Liver (tissue), 9 donors: ENCODE results near the gene SPAG16. TPM values are rescaled to one million over a fixed set of nuclear protein-coding genes. Genes with fewer than 3 reads are reported as not detected.

Experiments
- DNase-seq: peaks from one replicate; pipeline ENCODE4 v3.0.0-alpha.2; 2017; ENCODE audit warnings: low spot score
- H3K27ac ChIP-seq, 2 donors: one replicate each; pipeline ENCODE4 v1.7.0; 2013; ENCODE audit warnings: inconsistent platforms in 2 of 2, low read length in 2 of 2, control low read depth in 1 of 2, low read depth in 1 of 2, mild to moderate bottlenecking in 1 of 2
- H3K27me3 ChIP-seq, 4 donors: one replicate each; pipeline versions ENCODE4 v1.6.1 to v1.7.0; 2013; ENCODE audit warnings: low read length in 3 of 4, inconsistent platforms in 1 of 4, mild to moderate bottlenecking in 1 of 4, moderate library complexity in 1 of 4; ENCODE audit not compliant: control insufficient read depth in 4 of 4, insufficient read depth in 4 of 4
- H3K36me3 ChIP-seq, 4 donors: one replicate each; pipeline versions ENCODE4 v1.6.1 to v1.7.0; 2013; ENCODE audit warnings: low read length in 3 of 4, mild to moderate bottlenecking in 3 of 4, low read depth in 1 of 4, moderate library complexity in 1 of 4; ENCODE audit not compliant: control insufficient read depth in 4 of 4, insufficient read depth in 3 of 4
- H3K4me1 ChIP-seq, 4 donors: one replicate each; pipeline versions ENCODE4 v1.6.1 to v1.7.0; 2013; ENCODE audit warnings: low read length in 3 of 4, mild to moderate bottlenecking in 3 of 4, moderate library complexity in 1 of 4; ENCODE audit not compliant: control insufficient read depth in 4 of 4, insufficient read depth in 4 of 4
- H3K4me3 ChIP-seq, 3 donors: one replicate each; pipeline versions ENCODE4 v1.6.1 to v1.7.0; 2013; ENCODE audit warnings: low read length in 3 of 3, control low read depth in 1 of 3, low read depth in 1 of 3, mild to moderate bottlenecking in 1 of 3
- H3K9ac ChIP-seq, 2 donors: one replicate each; pipeline ENCODE4 v1.7.0; 2013; ENCODE audit warnings: low read length in 2 of 2, mild to moderate bottlenecking in 2 of 2, moderate library complexity in 2 of 2, control low read depth in 1 of 2, low read depth in 1 of 2
- H3K9me3 ChIP-seq, 4 donors: one replicate each; pipeline versions ENCODE4 v1.6.1 to v1.7.0; 2013; ENCODE audit warnings: low read length in 3 of 4; ENCODE audit not compliant: control insufficient read depth in 4 of 4
- EGR1 ChIP-seq, 2 donors: IDR thresholded peaks; 2 replicates each; pipeline ENCODE4 v1.6.1; 2016 to 2018; ENCODE audit warnings: antibody characterized with exemption in 2 of 2, low read depth in 2 of 2
- FOXA1 ChIP-seq: IDR thresholded peaks from 2 replicates; pipeline ENCODE4 v1.6.1; 2016; ENCODE audit warnings: antibody characterized with exemption
- FOXA2 ChIP-seq: IDR thresholded peaks from 2 replicates; pipeline ENCODE4 v1.6.1; 2016; ENCODE audit warnings: antibody characterized with exemption
- GABPA ChIP-seq, 2 donors: IDR thresholded peaks in 1 of 2; conservative IDR thresholded peaks in 1 of 2; 2 replicates each; pipeline ENCODE4 v1.6.1; 2016; ENCODE audit warnings: antibody characterized with exemption in 2 of 2, mild to moderate bottlenecking in 1 of 2, moderate library complexity in 1 of 2
- HNF4A ChIP-seq, 2 donors: conservative IDR thresholded peaks; 2 replicates each; pipeline ENCODE4 v1.6.1; 2016; ENCODE audit warnings: antibody characterized with exemption in 2 of 2, mild to moderate bottlenecking in 2 of 2
- HNF4G ChIP-seq: IDR thresholded peaks from 2 replicates; pipeline ENCODE4 v1.6.1; 2016; ENCODE audit warnings: antibody characterized with exemption
- JUND ChIP-seq, 2 donors: IDR thresholded peaks; 2 replicates each; pipeline ENCODE4 v1.6.1; 2016; ENCODE audit warnings: antibody characterized with exemption in 2 of 2
- NR2F2 ChIP-seq: IDR thresholded peaks from 2 replicates; pipeline ENCODE4 v1.6.1; 2016; ENCODE audit warnings: antibody characterized with exemption
- RAD21 ChIP-seq, 2 donors: IDR thresholded peaks; 2 replicates each; pipeline ENCODE4 v1.6.1; 2016; ENCODE audit warnings: antibody characterized with exemption in 2 of 2, mild to moderate bottlenecking in 2 of 2
- RXRA ChIP-seq, 2 donors: IDR thresholded peaks; 2 replicates each; pipeline ENCODE4 v1.6.1; 2017 to 2018; ENCODE audit warnings: antibody characterized with exemption in 2 of 2, mild to moderate bottlenecking in 1 of 2
- TAF1 ChIP-seq: conservative IDR thresholded peaks from 2 replicates; pipeline ENCODE4 v1.6.1; 2016; ENCODE audit warnings: antibody characterized with exemption, mild to moderate bottlenecking
- YY1 ChIP-seq: IDR thresholded peaks from 2 replicates; pipeline ENCODE4 v1.6.1; 2016; ENCODE audit warnings: antibody characterized with exemption, mild to moderate bottlenecking
- WGBS: extraction: QIAGEN DNeasy Blood & Tissue Kit; methylation state at CpG from one replicate; pipeline ENCODE4 v1.1.7; 2013; 5-methylcytosine and 5-hydroxymethylcytosine counted together
- polyA plus RNA-seq, 2 donors: library from polyadenylated mRNA; stranded (reverse) in 1 of 2; unstranded in 1 of 2; fragments of 200-250 nt in 1 of 2; fragments of >200 nt in 1 of 2; fragmentation: Nextera tagmentation in 1 of 2; extraction: Ambion mirVana in 1 of 2; gene quantifications; one replicate each; pipeline versions ENCODE4 v1.2.1 to v1.2.3, GENCODE V29; 2013 to 2015
- total RNA-seq, 2 donors: library from RNA; depleted of rRNA; stranded (reverse); fragments of >200 nt; gene quantifications; one replicate each; pipeline ENCODE4 v1.2.3, GENCODE V29; 2014
- TF ChIP-seq, protein P1 (sequence below): IDR thresholded peaks from 2 replicates; pipeline ENCODE4 v1.6.1; 2016; ENCODE audit warnings: antibody characterized with exemption
- TF ChIP-seq, protein P2 (sequence below): fragments of 150-350 bp; IDR thresholded peaks from 2 replicates; pipeline ENCODE4 v1.5.1; 2017; ENCODE audit warnings: improper control_type of control experiment, low read depth, low read length; ENCODE audit not compliant: missing input control
- TF ChIP-seq, protein P3 (sequence below): IDR thresholded peaks from 2 replicates; pipeline ENCODE4 v1.6.1; 2016; ENCODE audit warnings: antibody characterized with exemption
- TF ChIP-seq, protein P4 (sequence below): IDR thresholded peaks from 2 replicates; pipeline ENCODE4 v1.6.1; 2016; ENCODE audit warnings: antibody characterized with exemption, mild to moderate bottlenecking
- TF ChIP-seq, protein P5 (sequence below): IDR thresholded peaks from 2 replicates; pipeline ENCODE4 v1.6.1; 2016; ENCODE audit warnings: antibody characterized with exemption
- donor health status: healthy.
- donor health status: healthy.
- donor health status: healthy.
- donor health status: healthy.
- donor health status: healthy.

SPAG16 gene
- total and polyA plus RNA-seq, 4 donors = 6.4 to 12.7 (median 11.4) TPM

DNA sequence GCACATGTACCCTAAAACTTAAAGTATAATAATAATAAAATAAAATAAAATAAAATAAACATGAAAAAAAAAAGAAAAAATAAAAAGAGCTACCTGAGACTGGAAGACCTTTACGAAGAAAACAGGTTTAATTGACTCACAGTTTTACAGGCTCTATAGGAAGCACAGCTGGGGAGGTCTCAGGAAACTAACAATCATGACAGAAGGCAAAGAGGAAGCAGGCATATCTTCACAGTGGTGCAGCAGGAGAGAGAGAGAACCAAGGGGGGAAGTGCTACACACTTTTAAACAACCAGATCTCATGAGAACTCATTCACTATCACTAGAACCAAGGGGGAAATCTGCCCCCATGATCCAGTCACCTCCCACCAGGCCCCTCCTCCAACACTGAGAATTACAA, 747.3 kb downstream of the SPAG16 start:
- Histone ChIP-seq H3K36me3 (no peaks in the 10 kb centered on the region), H3K9me3 (no peaks in the 10 kb centered on the region), H3K27me3 (no peaks in the 10 kb centered on the region), H3K9ac (no peak overlapping the region), H3K4me3 (no peak overlapping the region), H3K27ac (no peak overlapping the region), H3K4me1 (no peaks in the 10 kb centered on the region)
- TF ChIP-seq, protein P1, sequence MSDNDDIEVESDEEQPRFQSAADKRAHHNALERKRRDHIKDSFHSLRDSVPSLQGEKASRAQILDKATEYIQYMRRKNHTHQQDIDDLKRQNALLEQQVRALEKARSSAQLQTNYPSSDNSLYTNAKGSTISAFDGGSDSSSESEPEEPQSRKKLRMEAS = no peak
- TF ChIP-seq FOXA1 (no peak), JUND (IDR thresholded peaks at IDR 0.05) (no peak), HNF4G (no peak), RAD21 (IDR thresholded peaks at IDR 0.05) (no peak), FOXA2 (no peak), YY1 (no peak)
- TF ChIP-seq, protein P2, sequence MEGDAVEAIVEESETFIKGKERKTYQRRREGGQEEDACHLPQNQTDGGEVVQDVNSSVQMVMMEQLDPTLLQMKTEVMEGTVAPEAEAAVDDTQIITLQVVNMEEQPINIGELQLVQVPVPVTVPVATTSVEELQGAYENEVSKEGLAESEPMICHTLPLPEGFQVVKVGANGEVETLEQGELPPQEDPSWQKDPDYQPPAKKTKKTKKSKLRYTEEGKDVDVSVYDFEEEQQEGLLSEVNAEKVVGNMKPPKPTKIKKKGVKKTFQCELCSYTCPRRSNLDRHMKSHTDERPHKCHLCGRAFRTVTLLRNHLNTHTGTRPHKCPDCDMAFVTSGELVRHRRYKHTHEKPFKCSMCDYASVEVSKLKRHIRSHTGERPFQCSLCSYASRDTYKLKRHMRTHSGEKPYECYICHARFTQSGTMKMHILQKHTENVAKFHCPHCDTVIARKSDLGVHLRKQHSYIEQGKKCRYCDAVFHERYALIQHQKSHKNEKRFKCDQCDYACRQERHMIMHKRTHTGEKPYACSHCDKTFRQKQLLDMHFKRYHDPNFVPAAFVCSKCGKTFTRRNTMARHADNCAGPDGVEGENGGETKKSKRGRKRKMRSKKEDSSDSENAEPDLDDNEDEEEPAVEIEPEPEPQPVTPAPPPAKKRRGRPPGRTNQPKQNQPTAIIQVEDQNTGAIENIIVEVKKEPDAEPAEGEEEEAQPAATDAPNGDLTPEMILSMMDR = no peak
- TF ChIP-seq, protein P3, sequence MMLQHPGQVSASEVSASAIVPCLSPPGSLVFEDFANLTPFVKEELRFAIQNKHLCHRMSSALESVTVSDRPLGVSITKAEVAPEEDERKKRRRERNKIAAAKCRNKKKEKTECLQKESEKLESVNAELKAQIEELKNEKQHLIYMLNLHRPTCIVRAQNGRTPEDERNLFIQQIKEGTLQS = no peak
- WGBS = 54% methylated on average over 1 of the region's 1 CpG
- no peak for DNase-seq

DNA sequence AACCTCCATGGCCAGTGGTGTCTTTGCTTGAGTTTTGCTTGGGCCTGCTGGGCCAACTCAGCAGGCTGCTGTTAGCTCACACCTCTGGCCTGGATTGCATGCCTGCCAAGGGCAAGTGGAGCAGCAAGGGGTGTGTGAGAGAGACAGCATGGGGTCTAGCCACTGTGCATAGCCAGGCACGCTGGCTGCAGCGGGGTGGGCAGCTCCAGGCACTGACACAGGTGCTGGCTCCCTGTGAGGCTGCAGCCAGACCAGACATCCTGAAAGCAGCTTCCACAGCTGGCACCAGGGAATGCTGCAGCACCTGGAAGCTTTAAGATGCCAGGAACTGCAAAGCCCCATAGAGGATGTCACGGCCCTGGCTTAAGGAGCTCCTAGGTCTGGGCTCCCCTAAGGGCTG, 750.2 kb downstream of the SPAG16 start:
- 76% methylated on average over 3 of the region's 3 CpGs for WGBS
- H3K27me3 ChIP-seq = no peaks in the 10 kb centered on the region
- DNase-seq = no peak
- H3K9ac ChIP-seq = no peak overlapping the region
- H3K36me3 ChIP-seq = no peaks in the 10 kb centered on the region
- TF ChIP-seq GABPA (IDR thresholded peaks at IDR 0.05 in 1 of 2, conservative IDR thresholded peaks at IDR 0.05 in 1 of 2) (no peak), NR2F2 (no peak), EGR1 (IDR thresholded peaks at IDR 0.05; ENCODE audit: low read depth in 2 of 2) (no peak), FOXA2 (no peak), RAD21 (IDR thresholded peaks at IDR 0.05) (no peak), JUND (IDR thresholded peaks at IDR 0.05) (no peak), HNF4G (no peak), HNF4A (conservative IDR thresholded peaks at IDR 0.05) (no peak), TAF1 (no peak), RXRA (IDR thresholded peaks at IDR 0.05) (no peak)
- TF ChIP-seq, protein P3 = no peak
- TF ChIP-seq, protein P2 = no peak
- TF ChIP-seq, protein P1 = no peak
- TF ChIP-seq, protein P4, sequence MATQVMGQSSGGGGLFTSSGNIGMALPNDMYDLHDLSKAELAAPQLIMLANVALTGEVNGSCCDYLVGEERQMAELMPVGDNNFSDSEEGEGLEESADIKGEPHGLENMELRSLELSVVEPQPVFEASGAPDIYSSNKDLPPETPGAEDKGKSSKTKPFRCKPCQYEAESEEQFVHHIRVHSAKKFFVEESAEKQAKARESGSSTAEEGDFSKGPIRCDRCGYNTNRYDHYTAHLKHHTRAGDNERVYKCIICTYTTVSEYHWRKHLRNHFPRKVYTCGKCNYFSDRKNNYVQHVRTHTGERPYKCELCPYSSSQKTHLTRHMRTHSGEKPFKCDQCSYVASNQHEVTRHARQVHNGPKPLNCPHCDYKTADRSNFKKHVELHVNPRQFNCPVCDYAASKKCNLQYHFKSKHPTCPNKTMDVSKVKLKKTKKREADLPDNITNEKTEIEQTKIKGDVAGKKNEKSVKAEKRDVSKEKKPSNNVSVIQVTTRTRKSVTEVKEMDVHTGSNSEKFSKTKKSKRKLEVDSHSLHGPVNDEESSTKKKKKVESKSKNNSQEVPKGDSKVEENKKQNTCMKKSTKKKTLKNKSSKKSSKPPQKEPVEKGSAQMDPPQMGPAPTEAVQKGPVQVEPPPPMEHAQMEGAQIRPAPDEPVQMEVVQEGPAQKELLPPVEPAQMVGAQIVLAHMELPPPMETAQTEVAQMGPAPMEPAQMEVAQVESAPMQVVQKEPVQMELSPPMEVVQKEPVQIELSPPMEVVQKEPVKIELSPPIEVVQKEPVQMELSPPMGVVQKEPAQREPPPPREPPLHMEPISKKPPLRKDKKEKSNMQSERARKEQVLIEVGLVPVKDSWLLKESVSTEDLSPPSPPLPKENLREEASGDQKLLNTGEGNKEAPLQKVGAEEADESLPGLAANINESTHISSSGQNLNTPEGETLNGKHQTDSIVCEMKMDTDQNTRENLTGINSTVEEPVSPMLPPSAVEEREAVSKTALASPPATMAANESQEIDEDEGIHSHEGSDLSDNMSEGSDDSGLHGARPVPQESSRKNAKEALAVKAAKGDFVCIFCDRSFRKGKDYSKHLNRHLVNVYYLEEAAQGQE = no peak
- TF ChIP-seq, protein P5, sequence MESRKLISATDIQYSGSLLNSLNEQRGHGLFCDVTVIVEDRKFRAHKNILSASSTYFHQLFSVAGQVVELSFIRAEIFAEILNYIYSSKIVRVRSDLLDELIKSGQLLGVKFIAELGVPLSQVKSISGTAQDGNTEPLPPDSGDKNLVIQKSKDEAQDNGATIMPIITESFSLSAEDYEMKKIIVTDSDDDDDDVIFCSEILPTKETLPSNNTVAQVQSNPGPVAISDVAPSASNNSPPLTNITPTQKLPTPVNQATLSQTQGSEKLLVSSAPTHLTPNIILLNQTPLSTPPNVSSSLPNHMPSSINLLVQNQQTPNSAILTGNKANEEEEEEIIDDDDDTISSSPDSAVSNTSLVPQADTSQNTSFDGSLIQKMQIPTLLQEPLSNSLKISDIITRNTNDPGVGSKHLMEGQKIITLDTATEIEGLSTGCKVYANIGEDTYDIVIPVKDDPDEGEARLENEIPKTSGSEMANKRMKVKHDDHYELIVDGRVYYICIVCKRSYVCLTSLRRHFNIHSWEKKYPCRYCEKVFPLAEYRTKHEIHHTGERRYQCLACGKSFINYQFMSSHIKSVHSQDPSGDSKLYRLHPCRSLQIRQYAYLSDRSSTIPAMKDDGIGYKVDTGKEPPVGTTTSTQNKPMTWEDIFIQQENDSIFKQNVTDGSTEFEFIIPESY = no peak
- H3K9me3 ChIP-seq = no peaks in the 10 kb centered on the region
- no peaks in the 10 kb centered on the region for H3K4me1 ChIP-seq
- no peak overlapping the region for H3K27ac ChIP-seq
- no peak overlapping the region for H3K4me3 ChIP-seq
